Measurements from ENCODE around the gene LEAP2. TPM values are rescaled to one million over a fixed set of nuclear protein-coding genes. Genes with fewer than 3 reads are reported as not detected.

Gene LEAP2
- total and polyA plus RNA-seq, 10 donors, result 1.9 to 6.1 (median 2.6) TPM

DNA sequence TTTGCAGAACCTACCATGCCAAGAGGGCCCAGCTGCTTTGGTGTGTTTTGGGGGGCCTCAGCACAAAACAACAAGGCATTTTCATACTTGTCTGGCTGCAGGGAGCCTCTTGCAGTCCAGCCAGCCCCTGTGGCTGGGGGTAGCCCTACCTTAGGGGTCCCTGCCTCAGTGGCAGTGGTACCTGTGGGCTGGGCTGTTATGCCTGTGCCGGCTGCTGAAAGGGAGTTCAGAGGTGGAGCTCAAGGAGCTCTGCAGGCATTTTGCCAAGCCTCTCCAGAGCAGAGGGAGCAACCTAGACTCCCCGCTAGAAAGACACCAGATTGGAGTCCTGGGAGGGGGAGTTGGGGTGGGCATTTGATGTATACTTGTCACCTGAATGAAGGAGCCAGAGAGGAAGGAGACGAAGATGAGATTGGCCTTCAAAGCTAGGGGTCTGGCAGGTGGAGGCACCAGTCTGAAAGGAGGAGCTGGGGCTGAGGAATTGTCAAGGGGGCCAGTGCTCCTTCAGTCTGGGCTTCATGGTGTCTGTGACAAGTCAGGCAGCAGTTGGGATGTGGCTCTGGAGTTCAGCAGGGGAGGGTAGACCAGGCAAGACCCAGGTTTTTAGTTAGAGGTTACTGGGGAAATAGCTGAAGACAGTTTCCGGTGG lies 44.5 kb upstream of the LEAP2 start:
- Histone ChIP-seq H3K27me3 (replicated peaks in 1 of 7) (peaks cover 0 to 78% (median 42%) of the 10 kb centered on the region in 7 donors), H3K9me3 (no peaks in the 10 kb centered on the region), H3K4me1 (peaks cover 4 to 42% (median 34%) of the 10 kb centered on the region in 6 donors), H3K4me3 (peak overlapping the region in 1 of 8 donors; percentile 93), H3K27ac (no peak overlapping the region), H3K36me3 (no peaks in the 10 kb centered on the region)
- intact Hi-C loops (cut with DNase I; ENCODE audit: low total_unique reads), result no loop called here
- no peak for TF ChIP-seq POLR2AphosphoS5 (IDR thresholded peaks at IDR 0.05)
- TF ChIP-seq, protein P1, sequence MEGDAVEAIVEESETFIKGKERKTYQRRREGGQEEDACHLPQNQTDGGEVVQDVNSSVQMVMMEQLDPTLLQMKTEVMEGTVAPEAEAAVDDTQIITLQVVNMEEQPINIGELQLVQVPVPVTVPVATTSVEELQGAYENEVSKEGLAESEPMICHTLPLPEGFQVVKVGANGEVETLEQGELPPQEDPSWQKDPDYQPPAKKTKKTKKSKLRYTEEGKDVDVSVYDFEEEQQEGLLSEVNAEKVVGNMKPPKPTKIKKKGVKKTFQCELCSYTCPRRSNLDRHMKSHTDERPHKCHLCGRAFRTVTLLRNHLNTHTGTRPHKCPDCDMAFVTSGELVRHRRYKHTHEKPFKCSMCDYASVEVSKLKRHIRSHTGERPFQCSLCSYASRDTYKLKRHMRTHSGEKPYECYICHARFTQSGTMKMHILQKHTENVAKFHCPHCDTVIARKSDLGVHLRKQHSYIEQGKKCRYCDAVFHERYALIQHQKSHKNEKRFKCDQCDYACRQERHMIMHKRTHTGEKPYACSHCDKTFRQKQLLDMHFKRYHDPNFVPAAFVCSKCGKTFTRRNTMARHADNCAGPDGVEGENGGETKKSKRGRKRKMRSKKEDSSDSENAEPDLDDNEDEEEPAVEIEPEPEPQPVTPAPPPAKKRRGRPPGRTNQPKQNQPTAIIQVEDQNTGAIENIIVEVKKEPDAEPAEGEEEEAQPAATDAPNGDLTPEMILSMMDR (IDR thresholded peaks at IDR 0.05 in 8 of 11, conservative IDR thresholded peaks at IDR 0.05 in 3 of 11), result no peak
- TF ChIP-seq POLR2A (IDR thresholded peaks at IDR 0.05), result no peak
- WGBS, 5 donors, result 67 to 81% (median 76%) methylated on average over 4 of the region's 4 CpGs
- DNase-seq, result no peak

DNA sequence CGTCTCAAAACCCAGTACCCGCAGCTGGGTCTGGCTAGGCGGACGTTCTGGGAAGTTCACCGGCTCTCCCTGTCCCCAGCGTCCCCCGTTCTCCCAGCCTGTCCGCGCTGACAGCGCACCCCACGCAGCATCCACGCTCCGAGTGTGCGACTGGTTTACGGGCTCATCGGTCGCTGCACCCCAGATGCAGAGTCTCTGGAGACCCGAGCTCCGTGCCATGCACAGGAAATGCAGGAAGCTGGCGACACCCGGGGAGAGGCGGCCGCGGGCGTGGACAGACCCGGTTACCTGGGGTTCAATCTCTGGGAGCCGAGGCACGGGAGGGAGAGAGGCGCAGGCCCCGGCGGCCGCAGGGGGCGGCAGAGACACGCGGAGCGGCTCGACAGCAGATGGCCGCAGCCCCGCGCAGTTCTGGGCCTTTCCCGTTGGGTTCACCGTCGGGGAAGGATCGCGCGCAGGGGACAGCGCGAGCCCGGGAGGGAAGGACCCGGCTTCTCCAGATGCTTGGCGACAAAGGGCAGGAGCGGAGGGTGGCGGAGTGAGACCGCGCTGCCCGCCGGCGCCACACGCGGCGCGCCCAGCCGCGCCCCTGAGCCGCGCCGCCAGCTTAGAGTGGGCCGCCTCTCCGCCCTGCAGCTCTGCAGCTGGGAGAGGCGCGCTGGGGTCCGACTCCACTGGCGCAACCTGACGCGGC lies 43.6 kb upstream of the LEAP2 start:
- Histone ChIP-seq H3K4me3 (peak overlapping the region; percentile 58 to 93 (median 72)), H3K27me3 (replicated peaks in 1 of 7) (peaks cover 0 to 69% (median 34%) of the 10 kb centered on the region in 7 donors), H3K36me3 (no peaks in the 10 kb centered on the region), H3K4me1 (peaks cover 4 to 40% (median 34%) of the 10 kb centered on the region in 6 donors), H3K27ac (peak overlapping the region in 6 of 8 donors; percentile 46 to 81 (median 57)), H3K9me3 (no peaks in the 10 kb centered on the region)
- peak; percentile 93 for DNase-seq
- intact Hi-C loops (cut with DNase I; ENCODE audit: low total_unique reads), result no loop called here
- TF ChIP-seq, protein P1 (IDR thresholded peaks at IDR 0.05 in 8 of 11, conservative IDR thresholded peaks at IDR 0.05 in 3 of 11), result peak; percentile 57 to 94 (median 88)
- TF ChIP-seq POLR2AphosphoS5 (IDR thresholded peaks at IDR 0.05) (peak; percentile 30 to 68 (median 54)), POLR2A (IDR thresholded peaks at IDR 0.05) (no peak)
- WGBS, 5 donors, result 3 to 13% (median 4%) methylated on average over 27 to 75 of the region's 75 CpGs

DNA sequence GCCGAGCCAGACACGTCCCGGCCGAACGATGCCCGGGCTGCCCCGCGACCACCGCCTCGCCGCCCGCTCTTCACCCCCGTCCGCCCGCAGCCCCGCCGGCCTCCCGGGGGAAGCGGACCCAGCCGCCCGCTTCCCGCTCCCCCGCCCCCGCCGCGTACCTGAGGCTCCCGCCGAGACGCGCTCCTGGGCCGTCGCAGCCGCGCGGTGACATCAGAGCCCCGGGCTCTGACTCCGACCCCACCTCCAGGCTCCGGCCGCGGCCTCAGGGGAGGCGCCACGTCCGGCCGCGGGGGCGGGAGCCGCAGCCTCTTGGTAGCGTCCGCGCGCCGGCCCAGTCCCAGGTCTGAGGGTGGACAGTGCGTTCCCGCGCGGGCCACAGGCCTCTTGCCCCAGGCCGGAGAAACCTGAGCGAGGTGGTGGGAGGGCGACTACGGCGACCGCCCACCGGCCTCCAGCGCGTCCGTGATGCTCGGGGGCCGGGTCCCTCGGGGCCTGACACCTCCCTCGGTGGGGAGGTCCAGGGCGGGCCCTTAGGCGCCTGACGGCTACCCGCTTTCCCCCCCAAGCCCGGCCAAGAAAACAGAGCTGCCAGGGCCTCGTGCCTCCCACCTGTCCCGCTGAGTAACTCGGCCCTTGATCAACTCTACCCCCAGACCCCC lies 42.9 kb upstream of the LEAP2 start, which contains the start of gene SHROOM1:
SHROOM1 (minus strand) TSS at position 212 of the 659 bp plus-strand sequence. CDS start 4,507 bp downstream, outside the sequence.
- Histone ChIP-seq H3K36me3 (no peaks in the 10 kb centered on the region), H3K9me3 (no peaks in the 10 kb centered on the region), H3K4me1 (peaks cover 4 to 33% (median 28%) of the 10 kb centered on the region in 6 donors), H3K27me3 (replicated peaks in 1 of 7) (peaks cover 0 to 62% (median 27%) of the 10 kb centered on the region in 7 donors), H3K4me3 (peak within 1 kb of the TSS; percentile 58 to 93 (median 72)), H3K27ac (peak within 1 kb of the TSS in 6 of 8 donors; percentile 46 to 81 (median 57))
- WGBS, 5 donors, result 5 to 20% (median 7%) methylated on average over 20 to 78 of the region's 78 CpGs
- TF ChIP-seq POLR2A (IDR thresholded peaks at IDR 0.05), result no peak
- peak; percentile 18 to 46 (median 20) for TF ChIP-seq POLR2AphosphoS5 (IDR thresholded peaks at IDR 0.05)
- TF ChIP-seq, protein P1 (IDR thresholded peaks at IDR 0.05 in 8 of 11, conservative IDR thresholded peaks at IDR 0.05 in 3 of 11), result no peak
- intact Hi-C loops (cut with DNase I; ENCODE audit: low total_unique reads), result no loop called here
- peak; percentile 80 for DNase-seq
